NCI-H2196 treated with DMSO at 0.1 percent for 48 hours (cell line): ENCODE data around the gene CARD14.

Experiments
- DNase-seq: peaks from one replicate; lab custom pipeline; 2025; ENCODE audit not compliant: unreplicated experiment; lab: John Stamatoyannopoulos, UW

CARD14 gene

GRCh38 chr17:80209765-80210164 is 39.9 kb downstream of the CARD14 start:
- DNase-seq = no peak

- no peak for DNase-seq
Measured at GRCh38 chr17:80210348-80211108, 40.7 kb downstream of the CARD14 start.

GRCh38 chr17:80212109-80212508 is 42.3 kb downstream of the CARD14 start:
- DNase-seq = no peak

DNA sequence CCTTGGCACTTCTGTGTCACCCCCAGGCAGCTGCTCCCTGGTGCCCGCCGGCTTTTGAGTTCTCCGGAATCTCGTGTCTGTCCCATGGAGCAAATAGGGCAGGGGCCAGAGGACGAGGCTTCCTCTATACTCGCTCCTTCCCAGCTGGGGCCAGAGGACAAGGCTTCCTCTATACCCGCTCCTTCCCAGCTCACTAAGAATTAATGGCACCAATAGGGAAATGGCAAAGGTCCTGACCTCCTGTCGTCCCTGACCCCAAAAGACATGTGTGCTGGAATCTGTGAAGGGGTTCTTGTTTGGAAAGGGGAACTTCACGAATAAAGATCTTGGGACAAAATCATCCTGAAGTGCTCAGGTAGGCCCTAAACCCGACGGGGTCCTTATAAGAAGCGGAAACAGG is 42.7 kb downstream of the CARD14 start:
- no peak for DNase-seq

- no peak for DNase-seq
Measured at GRCh38 chr17:80212962-80213642, 43.3 kb downstream of the CARD14 start.

DNA sequence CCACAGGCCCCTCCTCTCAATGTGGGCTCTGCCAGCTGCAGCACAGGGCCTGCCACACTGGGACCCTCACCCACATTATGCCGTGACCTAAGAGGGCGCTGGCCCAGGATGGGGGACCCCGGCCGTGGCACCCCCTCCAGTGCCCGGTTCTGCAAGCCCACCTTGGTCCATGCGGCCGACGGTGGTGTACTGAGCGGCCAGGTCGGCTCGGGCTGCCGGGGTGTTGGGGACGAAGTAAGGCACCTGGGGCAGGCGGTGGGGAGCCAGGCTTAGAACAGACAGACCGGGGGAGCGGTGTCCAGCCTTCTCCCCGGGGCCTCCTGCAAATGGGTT is 43.8 kb downstream of the CARD14 start:
- DNase-seq = no peak

- DNase-seq = no peak
Measured at GRCh38 chr17:80214012-80214877, 44.4 kb downstream of the CARD14 start.

GRCh38 chr17:80214878-80215210 is 45.0 kb downstream of the CARD14 start:
- DNase-seq = no peak

DNA sequence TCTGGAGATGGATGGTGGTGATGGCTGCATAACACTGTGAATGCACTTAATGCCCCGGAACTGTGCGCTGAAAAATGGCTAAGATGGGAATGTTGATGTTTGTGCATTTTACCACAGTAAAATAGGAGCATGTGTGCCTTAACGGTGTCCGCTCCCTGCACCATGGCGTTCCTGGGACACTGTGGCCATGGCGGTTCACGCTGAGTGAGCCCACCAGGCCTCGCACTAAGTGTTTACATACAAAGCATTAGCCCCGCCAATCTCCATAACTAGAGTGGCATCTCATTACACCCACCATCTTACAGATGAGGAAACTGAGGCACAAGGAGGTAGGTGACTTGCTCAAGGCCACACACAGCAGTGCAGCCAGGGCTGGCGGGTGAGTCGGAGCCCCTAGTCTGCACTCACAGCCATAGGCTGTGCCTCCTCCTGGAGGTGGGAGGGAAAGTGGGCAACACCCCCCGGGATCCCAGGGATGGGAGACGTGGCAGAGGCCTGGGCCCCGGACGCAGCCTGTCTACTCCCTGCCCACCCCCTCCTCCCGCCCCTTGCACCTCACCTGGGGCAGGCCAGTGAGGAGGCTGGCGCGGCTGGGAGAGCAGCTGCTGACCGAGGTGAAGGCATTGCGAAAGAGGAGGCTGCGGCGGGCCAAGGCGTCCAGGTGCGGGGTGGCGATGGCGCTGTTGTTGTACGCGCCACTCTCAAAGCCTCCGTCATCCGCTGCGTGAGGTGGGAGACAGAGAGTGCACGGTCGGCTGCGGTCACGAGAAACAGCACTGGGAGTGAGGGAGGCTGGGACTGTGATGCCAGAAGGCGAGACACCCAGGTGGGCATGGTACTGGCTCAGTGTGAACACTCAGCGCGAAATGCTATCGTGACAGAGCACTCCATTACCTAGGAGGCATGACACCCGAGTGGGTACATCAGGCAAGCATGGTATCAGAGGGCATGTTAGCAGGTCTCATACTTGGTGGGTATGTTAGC is 46.9 kb downstream of the CARD14 start:
- DNase-seq = no peak

GRCh38 chr17:80217703-80218362 is 48.0 kb downstream of the CARD14 start:
- DNase-seq = no peak

- no peak for DNase-seq
Measured at GRCh38 chr17:80218391-80218790, 48.6 kb downstream of the CARD14 start.

GRCh38 chr17:80219013-80219762 is 49.4 kb downstream of the CARD14 start:
- DNase-seq = no peak

GRCh38 chr17:80219763-80220053 is 49.9 kb downstream of the CARD14 start:
- no peak for DNase-seq

- peak; percentile 54 for DNase-seq
Measured at GRCh38 chr17:80220054-80220735, 50.4 kb downstream of the CARD14 start, which contains the start of the genes SGSH and SLC26A11. Gene SGSH, minus strand, starts transcription at chr17:80220333. Its CDS starts 20 bp downstream, at chr17:80220313. Gene SLC26A11, plus strand, starts transcription at chr17:80220427. Its CDS starts 1,134 bp downstream, at chr17:80221561.

DNA sequence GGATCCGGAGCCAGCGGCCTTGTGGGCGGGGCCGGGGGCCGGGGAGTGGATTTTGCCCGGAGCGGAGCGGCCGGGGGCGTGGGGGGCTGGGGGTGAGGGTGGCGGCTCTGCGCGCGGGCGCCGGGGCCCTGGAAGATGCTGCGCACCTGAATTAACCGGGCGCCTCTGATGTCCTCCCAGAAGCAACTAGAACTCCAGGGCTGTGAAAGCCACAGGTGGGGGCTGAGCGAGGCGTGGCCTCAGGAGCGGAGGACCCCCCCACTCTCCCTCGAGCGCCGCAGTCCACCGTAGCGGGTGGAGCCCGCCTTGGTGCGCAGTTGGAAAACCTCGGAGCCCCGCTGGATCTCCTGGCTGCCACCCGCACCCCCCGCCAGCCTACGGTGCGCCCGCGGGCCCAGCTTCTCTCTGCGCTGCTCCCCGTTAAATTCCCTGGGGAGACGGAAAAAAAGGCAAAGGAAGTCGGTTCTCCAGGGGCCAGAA is 50.9 kb downstream of the CARD14 start:
- DNase-seq = no peak

DNA sequence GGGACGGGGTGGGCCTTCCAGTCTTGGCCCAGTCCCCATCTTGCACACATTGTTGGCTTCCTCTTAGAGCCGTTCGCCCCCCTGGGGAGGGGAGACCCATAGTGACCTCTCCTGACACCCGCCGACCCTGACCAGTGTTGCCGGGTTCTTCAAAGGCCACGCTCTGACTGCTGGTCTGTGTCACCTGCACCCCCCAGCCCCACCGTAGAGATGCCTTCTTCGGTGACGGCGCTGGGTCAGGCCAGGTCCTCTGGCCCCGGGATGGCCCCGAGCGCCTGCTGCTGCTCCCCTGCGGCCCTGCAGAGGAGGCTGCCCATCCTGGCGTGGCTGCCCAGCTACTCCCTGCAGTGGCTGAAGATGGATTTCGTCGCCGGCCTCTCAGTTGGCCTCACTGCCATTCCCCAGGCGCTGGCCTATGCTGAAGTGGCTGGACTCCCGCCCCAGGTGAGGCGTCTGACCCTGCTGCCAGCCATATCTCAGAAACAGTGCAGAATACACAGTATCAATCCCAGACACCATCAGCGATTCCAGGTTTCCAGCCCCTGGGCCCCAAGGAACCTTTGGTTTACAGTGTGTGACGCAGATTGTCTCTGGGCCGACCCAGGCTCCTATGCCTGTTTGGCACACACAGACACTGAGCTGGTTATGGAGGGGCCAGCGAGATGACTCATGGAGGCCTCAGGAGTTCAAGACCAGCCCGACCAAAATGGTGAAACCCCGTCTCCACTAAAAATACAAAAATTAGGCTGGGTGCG is 51.7 kb downstream of the CARD14 start:
- DNase-seq = no peak

- DNase-seq = no peak
Measured at GRCh38 chr17:80222376-80223141, 52.7 kb downstream of the CARD14 start.
